Neuronal stem cell (in vitro differentiated cells): ENCODE results near the gene PIK3R5.

Experiments used
- DNase-seq: peaks from one replicate; pipeline ENCODE4 v3.0.0-alpha.2; 2013; ENCODE audit warnings: low spot score
- H2AFZ ChIP-seq: one replicate; pipeline ENCODE4 v1.6.1; 2013; ENCODE audit warnings: mild to moderate bottlenecking, low read length, inconsistent platforms
- H2AK5ac ChIP-seq: 2 replicates; pipeline ENCODE4 v1.6.1; 2013; ENCODE audit warnings: low read depth, mild to moderate bottlenecking, inconsistent platforms, low read length, moderate library complexity, mixed read lengths
- H2BK120ac ChIP-seq: 2 replicates; pipeline ENCODE4 v1.6.1; 2013; ENCODE audit warnings: low read depth, mild to moderate bottlenecking, inconsistent platforms, low read length, moderate library complexity, mixed read lengths
- H2BK12ac ChIP-seq: one replicate; pipeline ENCODE4 v1.6.1; 2013; ENCODE audit warnings: low read length, inconsistent platforms
- H2BK15ac ChIP-seq: 2 replicates; pipeline ENCODE4 v1.6.1; 2013; ENCODE audit warnings: mild to moderate bottlenecking, low read length, inconsistent platforms, mixed read lengths
- H2BK5ac ChIP-seq: one replicate; pipeline ENCODE4 v1.6.1; 2013; ENCODE audit warnings: inconsistent platforms, mild to moderate bottlenecking, low read length, moderate library complexity
- H3K14ac ChIP-seq: one replicate; pipeline ENCODE4 v1.6.1; 2013; ENCODE audit warnings: low read length, inconsistent platforms
- H3K18ac ChIP-seq: 2 replicates; pipeline ENCODE4 v1.6.1; 2013; ENCODE audit warnings: low read length, inconsistent platforms
- H3K23ac ChIP-seq: 2 replicates; pipeline ENCODE4 v1.6.1; 2013; ENCODE audit warnings: low read depth, mild to moderate bottlenecking, mixed read lengths, low read length, inconsistent platforms; ENCODE audit not compliant: poor library complexity
- H3K27ac ChIP-seq: replicated peaks from 3 replicates; pipeline ENCODE4 v1.5.1; 2013; ENCODE audit warnings: low read length, inconsistent platforms
- H3K27me3 ChIP-seq, 3 experiments: 2 replicates each; pipeline ENCODE4 v1.6.1; 2013; ENCODE audit warnings: low read length in 3 of 3, mild to moderate bottlenecking in 2 of 3, inconsistent platforms in 1 of 3, low read depth in 1 of 3, mixed read lengths in 1 of 3, moderate library complexity in 1 of 3; ENCODE audit not compliant: control insufficient read depth in 3 of 3, insufficient read depth in 3 of 3
- H3K36me3 ChIP-seq, 2 donors: replicated peaks in 1 of 2; 2 replicates each; pipeline ENCODE4 v1.6.1; 2013; ENCODE audit warnings: low read length in 2 of 2; ENCODE audit not compliant: control insufficient read depth in 2 of 2, insufficient read depth in 2 of 2
- H3K4ac ChIP-seq: 2 replicates; pipeline ENCODE4 v1.6.1; 2013; ENCODE audit warnings: inconsistent platforms, mild to moderate bottlenecking, low read length, moderate library complexity
- H3K4me1 ChIP-seq, 2 donors: 1 replicate in 1 of 2; 2 replicates in 1 of 2; pipeline ENCODE4 v1.6.1; 2013; ENCODE audit warnings: low read length in 2 of 2, low read depth in 1 of 2; ENCODE audit not compliant: control insufficient read depth in 2 of 2, insufficient read depth in 1 of 2
- H3K4me2 ChIP-seq: one replicate; pipeline ENCODE4 v1.6.1; 2013; ENCODE audit warnings: mild to moderate bottlenecking, low read length, inconsistent platforms; ENCODE audit not compliant: insufficient read depth, poor library complexity, severe bottlenecking
- H3K4me3 ChIP-seq, 2 donors: 2 replicates each; pipeline ENCODE4 v1.5.1; 2013; ENCODE audit warnings: low read length in 2 of 2, mild to moderate bottlenecking in 2 of 2, inconsistent platforms in 1 of 2, moderate library complexity in 1 of 2
- H3K79me1 ChIP-seq: one replicate; pipeline ENCODE4 v1.6.1; 2013; ENCODE audit warnings: low read depth, mild to moderate bottlenecking, inconsistent platforms, low read length, moderate library complexity
- H3K9ac ChIP-seq: one replicate; pipeline ENCODE4 v1.6.1; 2013; ENCODE audit warnings: mild to moderate bottlenecking, low read depth, low read length, inconsistent platforms; ENCODE audit not compliant: poor library complexity
- H3K9me3 ChIP-seq, 2 donors: replicated peaks in 1 of 2; 2 replicates each; pipeline versions ENCODE3 to v1.6.1; 2013; ENCODE audit warnings: low read length in 2 of 2, mild to moderate bottlenecking in 2 of 2, inconsistent platforms in 1 of 2, low read depth in 1 of 2, mixed read lengths in 1 of 2, moderate library complexity in 1 of 2; ENCODE audit not compliant: control insufficient read depth in 2 of 2, insufficient read depth in 1 of 2
- H4K8ac ChIP-seq: one replicate; pipeline ENCODE4 v1.6.1; 2013; ENCODE audit warnings: low read depth, mild to moderate bottlenecking, inconsistent platforms, low read length, moderate library complexity
- H4K91ac ChIP-seq: one replicate; pipeline ENCODE4 v1.6.1; 2013; ENCODE audit warnings: low read length, low read depth, mild to moderate bottlenecking, inconsistent platforms; ENCODE audit not compliant: poor library complexity
- WGBS, 2 donors: extraction: QIAGEN DNeasy Blood & Tissue Kit; methylation state at CpG; one replicate each; pipeline ENCODE4 v1.1.7; 2013; ENCODE audit warnings: missing lambda C conversion rate in 2 of 2, mixed read lengths in 1 of 2; ENCODE audit not compliant: insufficient read length in 2 of 2, insufficient replicate concordance in 1 of 2; ENCODE audit errors: extremely low coverage in 2 of 2; 5-methylcytosine and 5-hydroxymethylcytosine counted together

PIK3R5 gene

GRCh38 chr17:8846768-8847211, 118.7 kb downstream of the PIK3R5 start:
- no peak overlapping the region for H3K4me2 ChIP-seq
- H3K4me1 ChIP-seq = peaks cover 0 to 3% of the 10 kb centered on the region in 2 donors
- no peak overlapping the region for H3K18ac ChIP-seq
- H3K27me3 ChIP-seq = no peaks in the 10 kb centered on the region
- no peak overlapping the region for H4K91ac ChIP-seq
- no peak overlapping the region for H2AK5ac ChIP-seq
- H3K4me3 ChIP-seq = no peak overlapping the region
- H4K8ac ChIP-seq = no peak overlapping the region
- DNase-seq = peak; percentile 27
- no peaks in the 10 kb centered on the region for H3K79me1 ChIP-seq
- H3K27ac ChIP-seq = no peak overlapping the region
- no peak overlapping the region for H2BK12ac ChIP-seq
- H2BK15ac ChIP-seq = no peak overlapping the region
- no peak overlapping the region for H3K4ac ChIP-seq
- H2BK120ac ChIP-seq = no peak overlapping the region
- H3K36me3 ChIP-seq = no peaks in the 10 kb centered on the region
- no peak overlapping the region for H3K23ac ChIP-seq
- no peaks in the 10 kb centered on the region for H3K9me3 ChIP-seq
- H3K14ac ChIP-seq = no peak overlapping the region
- no peak overlapping the region for H2BK5ac ChIP-seq
- H2AFZ ChIP-seq = peak overlapping the region; percentile 80
- H3K9ac ChIP-seq = no peak overlapping the region

- H3K27ac ChIP-seq = no peak overlapping the region
- no peak overlapping the region for H2BK120ac ChIP-seq
- no peak overlapping the region for H3K4ac ChIP-seq
- H3K27me3 ChIP-seq = no peaks in the 10 kb centered on the region
- peaks cover 0 to 3% of the 10 kb centered on the region in 2 donors for H3K4me1 ChIP-seq
- no CpG with 5 or more reads among the region's 9 CpGs for WGBS, 2 donors
- H2BK5ac ChIP-seq = no peak overlapping the region
- no peak overlapping the region for H2BK12ac ChIP-seq
- H3K4me3 ChIP-seq = no peak overlapping the region
- no peaks in the 10 kb centered on the region for H3K79me1 ChIP-seq
- no peak overlapping the region for H3K9ac ChIP-seq
- no peak overlapping the region for H4K91ac ChIP-seq
- no peak overlapping the region for H3K14ac ChIP-seq
- no peak overlapping the region for H4K8ac ChIP-seq
- H3K23ac ChIP-seq = no peak overlapping the region
- H2AK5ac ChIP-seq = no peak overlapping the region
- H3K36me3 ChIP-seq = no peaks in the 10 kb centered on the region
- H2BK15ac ChIP-seq = no peak overlapping the region
- H2AFZ ChIP-seq = no peak overlapping the region
- no peak for DNase-seq
- no peak overlapping the region for H3K18ac ChIP-seq
- H3K4me2 ChIP-seq = no peak overlapping the region
- H3K9me3 ChIP-seq = no peaks in the 10 kb centered on the region
Measured at GRCh38 chr17:8844229-8845218, 121.0 kb downstream of the PIK3R5 start.

DNA sequence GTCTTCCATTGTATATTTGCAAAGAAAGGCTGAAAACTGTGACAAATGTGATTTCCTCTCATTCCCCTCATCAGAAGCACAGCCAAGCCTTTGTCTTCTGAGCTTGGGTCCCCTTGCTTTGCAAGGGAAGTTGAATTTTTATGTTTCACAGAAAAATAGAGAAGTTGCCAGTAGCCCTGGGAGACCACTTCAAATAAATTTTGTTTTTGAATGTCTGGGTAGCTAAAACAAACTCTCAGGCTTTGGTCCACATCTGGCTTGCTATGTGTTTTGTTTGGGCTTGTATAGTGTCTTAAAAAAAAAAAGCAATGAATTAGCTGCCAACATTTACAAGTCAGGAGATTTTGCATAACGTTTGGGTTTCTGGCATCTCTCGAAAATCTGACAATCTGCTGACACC, 122.2 kb downstream of the PIK3R5 start:
- H3K36me3 ChIP-seq = no peaks in the 10 kb centered on the region
- H2AFZ ChIP-seq = no peak overlapping the region
- no peak overlapping the region for H3K4me2 ChIP-seq
- H3K4me1 ChIP-seq = peaks cover 0 to 3% of the 10 kb centered on the region in 2 donors
- no CpG with 5 or more reads among the region's 2 CpGs for WGBS, 2 donors
- no peak overlapping the region for H2BK5ac ChIP-seq
- no peak overlapping the region for H4K8ac ChIP-seq
- H3K23ac ChIP-seq = no peak overlapping the region
- no peaks in the 10 kb centered on the region for H3K79me1 ChIP-seq
- H2BK12ac ChIP-seq = no peak overlapping the region
- no peaks in the 10 kb centered on the region for H3K27me3 ChIP-seq
- H3K4me3 ChIP-seq = no peak overlapping the region
- H2BK120ac ChIP-seq = no peak overlapping the region
- H2BK15ac ChIP-seq = no peak overlapping the region
- H4K91ac ChIP-seq = no peak overlapping the region
- H3K9me3 ChIP-seq = no peaks in the 10 kb centered on the region
- H3K4ac ChIP-seq = no peak overlapping the region
- DNase-seq = no peak
- no peak overlapping the region for H3K9ac ChIP-seq
- no peak overlapping the region for H3K14ac ChIP-seq
- no peak overlapping the region for H2AK5ac ChIP-seq
- H3K27ac ChIP-seq = no peak overlapping the region
- no peak overlapping the region for H3K18ac ChIP-seq

- H3K18ac ChIP-seq = no peak overlapping the region
- no peak overlapping the region for H2BK15ac ChIP-seq
- no peak overlapping the region for H3K14ac ChIP-seq
- H2AFZ ChIP-seq = no peak overlapping the region
- H3K9ac ChIP-seq = no peak overlapping the region
- H3K27me3 ChIP-seq = no peaks in the 10 kb centered on the region
- H3K79me1 ChIP-seq = no peaks in the 10 kb centered on the region
- H4K91ac ChIP-seq = no peak overlapping the region
- no peak overlapping the region for H3K23ac ChIP-seq
- no peak overlapping the region for H3K27ac ChIP-seq
- no peaks in the 10 kb centered on the region for H3K9me3 ChIP-seq
- no peak overlapping the region for H4K8ac ChIP-seq
- no peak for DNase-seq
- H2AK5ac ChIP-seq = no peak overlapping the region
- H2BK120ac ChIP-seq = no peak overlapping the region
- H3K4me3 ChIP-seq = no peak overlapping the region
- no CpG with 5 or more reads among the region's 4 CpGs for WGBS, 2 donors
- H2BK5ac ChIP-seq = no peak overlapping the region
- H3K4me1 ChIP-seq = peaks cover 0 to 4% of the 10 kb centered on the region in 2 donors
- H2BK12ac ChIP-seq = no peak overlapping the region
- H3K4ac ChIP-seq = no peak overlapping the region
- no peaks in the 10 kb centered on the region for H3K36me3 ChIP-seq
- no peak overlapping the region for H3K4me2 ChIP-seq
Measured at GRCh38 chr17:8841844-8842243, 123.7 kb downstream of the PIK3R5 start.
